AG10803 (cell line): ENCODE measurements around the gene DOK6.

ENCODE experiments used
- DNase-seq: peaks from one replicate; pipeline ENCODE4 v3.0.0; 2010; ENCODE audit warnings: low read depth
- H3K4me3 ChIP-seq: 2 replicates; pipeline ENCODE4 v1.5.1; 2011; ENCODE audit warnings: mild to moderate bottlenecking, low read length, control low read depth
- CTCF ChIP-seq: conservative IDR thresholded peaks from 2 replicates; pipeline ENCODE4 v1.5.1; 2011; ENCODE audit warnings: mild to moderate bottlenecking, low read length, control low read depth, inconsistent platforms

Gene DOK6

GRCh38 chr18:69839497-69839896 is 438.8 kb downstream of the DOK6 start:
- DNase-seq, result no peak
- no peak for TF ChIP-seq CTCF
- no peak overlapping the region for H3K4me3 ChIP-seq

- DNase-seq, result no peak
- H3K4me3 ChIP-seq, result no peak overlapping the region
- no peak for TF ChIP-seq CTCF
These were observed 439.3 kb downstream of the DOK6 start for GRCh38 chr18:69840001-69840400.

GRCh38 chr18:69840445-69840844 is 439.8 kb downstream of the DOK6 start:
- no peak for DNase-seq
- H3K4me3 ChIP-seq, result no peak overlapping the region
- TF ChIP-seq CTCF, result no peak

- no peak overlapping the region for H3K4me3 ChIP-seq
- TF ChIP-seq CTCF, result no peak
- no peak for DNase-seq
These were observed 440.4 kb downstream of the DOK6 start for GRCh38 chr18:69841117-69841516.

- no peak for DNase-seq
- TF ChIP-seq CTCF, result no peak
- no peak overlapping the region for H3K4me3 ChIP-seq
These were observed 442.3 kb downstream of the DOK6 start for GRCh38 chr18:69843015-69843414.

GRCh38 chr18:69844656-69845055 is 444.0 kb downstream of the DOK6 start:
- DNase-seq, result no peak
- no peak for TF ChIP-seq CTCF
- H3K4me3 ChIP-seq, result no peak overlapping the region

- peak; percentile 6 for DNase-seq
- no peak overlapping the region for H3K4me3 ChIP-seq
- no peak for TF ChIP-seq CTCF
These were observed 445.2 kb downstream of the DOK6 start for GRCh38 chr18:69845593-69846506.
